ENCODE results near the gene ZFP1. TPM values are rescaled to one million over a fixed set of nuclear protein-coding genes. Genes with fewer than 3 reads are reported as not detected.
A peak's percentile ranks its signal among the peaks of the same experiment; 100 is the strongest.

ZFP1 gene
- total RNA-seq, 2 donors from 2014 or later, result 8.1 to 14.6 TPM

GRCh38 chr16:75110637-75111513 is 37.4 kb upstream of the ZFP1 start:
- ATAC-seq (ENCODE audit: insufficient number of reproducible peaks, low FRiP score, low read depth) (no peak), DNase-seq (ENCODE audit: low spot score) (peak; percentile 60)
- Histone ChIP-seq H3K27ac (peak overlapping the region; percentile 81 to 93), H3K4me3 (peak overlapping the region; percentile 57), H3K27me3 (replicated peaks; ENCODE audit: insufficient read depth) (no peaks in the 10 kb centered on the region), H3K36me3 (no peaks in the 10 kb centered on the region), H3K4me1 (ENCODE audit: control insufficient read depth in 1 of 2, low read depth in 2 of 2) (peaks cover 26 to 41% of the 10 kb centered on the region in 2 donors), H3K9me3 (no peaks in the 10 kb centered on the region)
- TF ChIP-seq CTCF (IDR thresholded peaks at IDR 0.05), result peak; percentile 86

- peaks cover 31 to 47% of the 10 kb centered on the region in 2 donors for H3K4me1 ChIP-seq (ENCODE audit: control insufficient read depth in 1 of 2, low read depth in 2 of 2)
- H3K27ac ChIP-seq, result peak overlapping the region; percentile 57 to 93
Measured at GRCh38 chr16:75111514-75111940, 36.8 kb upstream of the ZFP1 start.

GRCh38 chr16:75111961-75112733 is 36.2 kb upstream of the ZFP1 start:
- no peak overlapping the region for H3K4me3 ChIP-seq
- no peak for ATAC-seq (ENCODE audit: insufficient number of reproducible peaks, low FRiP score, low read depth)
- DNase-seq (ENCODE audit: low spot score), result no peak
- TF ChIP-seq CTCF (IDR thresholded peaks at IDR 0.05), result no peak
- H3K9me3 ChIP-seq, result no peaks in the 10 kb centered on the region
- no peaks in the 10 kb centered on the region for H3K27me3 ChIP-seq (replicated peaks; ENCODE audit: insufficient read depth)
- no peaks in the 10 kb centered on the region for H3K36me3 ChIP-seq
- peaks cover 34 to 47% of the 10 kb centered on the region in 2 donors for H3K4me1 ChIP-seq (ENCODE audit: control insufficient read depth in 1 of 2, low read depth in 2 of 2)
- peak overlapping the region in 1 of 2 donors; percentile 93 for H3K27ac ChIP-seq

More at GRCh38 chr16:75111514-75111940, 36.8 kb upstream of the ZFP1 start:
- TF ChIP-seq CTCF (IDR thresholded peaks at IDR 0.05), result no peak
- Histone ChIP-seq H3K27me3 (replicated peaks; ENCODE audit: insufficient read depth) (no peaks in the 10 kb centered on the region), H3K36me3 (no peaks in the 10 kb centered on the region), H3K9me3 (no peaks in the 10 kb centered on the region), H3K4me3 (no peak overlapping the region)
- DNase-seq (ENCODE audit: low spot score), result no peak
- ATAC-seq (ENCODE audit: insufficient number of reproducible peaks, low FRiP score, low read depth), result no peak

- H3K4me1 ChIP-seq (ENCODE audit: control insufficient read depth in 1 of 2, low read depth in 2 of 2), result peaks cover 34 to 47% of the 10 kb centered on the region in 2 donors
- no peak overlapping the region for H3K4me3 ChIP-seq
- DNase-seq (ENCODE audit: low spot score), result no peak
- ATAC-seq (ENCODE audit: insufficient number of reproducible peaks, low FRiP score, low read depth), result no peak
- TF ChIP-seq CTCF (IDR thresholded peaks at IDR 0.05), result no peak
- H3K27me3 ChIP-seq (replicated peaks; ENCODE audit: insufficient read depth), result no peaks in the 10 kb centered on the region
- H3K36me3 ChIP-seq, result no peaks in the 10 kb centered on the region
- H3K9me3 ChIP-seq, result no peaks in the 10 kb centered on the region
- H3K27ac ChIP-seq, result no peak overlapping the region
Measured at GRCh38 chr16:75112734-75113491, 35.4 kb upstream of the ZFP1 start.

All from thoracic aorta (tissue), 2 donors.